Hepatocyte (in vitro differentiated cells): ENCODE data around the gene POLR1C.

ENCODE experiments used
- CTCF ChIP-seq: fragments of 200-600 bp; sonication (generic); IDR thresholded peaks from 2 replicates; pipeline ENCODE4 v1.5.1; 2016; ENCODE audit warnings: antibody characterized with exemption, mild to moderate bottlenecking; ENCODE audit not compliant: poor library complexity
- EZH2 ChIP-seq: fragments of 200-600 bp; sonication (generic); IDR thresholded peaks from 2 replicates; pipeline ENCODE4 v1.6.1; 2016; ENCODE audit warnings: antibody characterized with exemption, mild to moderate bottlenecking, borderline replicate concordance
- EZH2phosphoT487 ChIP-seq: fragments of 200-600 bp; sonication (generic); IDR thresholded peaks from one replicate; pipeline ENCODE4 v1.6.1; 2018; ENCODE audit warnings: antibody characterized with exemption, mild to moderate bottlenecking, low read depth, moderate library complexity; ENCODE audit not compliant: unreplicated experiment, severe bottlenecking

- TF ChIP-seq EZH2 (no peak), CTCF (no peak), EZH2phosphoT487 (no peak)
Observed at GRCh38 chr6:43505718-43506117, 11.2 kb upstream of the POLR1C start.
